Osteoblast (primary cell): ENCODE results near the gene CALHM5. TPM values are rescaled to one million over a fixed set of nuclear protein-coding genes. Genes with fewer than 3 reads are reported as not detected.

ENCODE experiments used
- DNase-seq: peaks from one replicate; pipeline ENCODE4 v3.0.0; 2011; ENCODE audit warnings: low spot score, mixed read lengths; ENCODE audit not compliant: insufficient read length; ENCODE audit errors: missing footprints
- H2AFZ ChIP-seq: 2 replicates; pipeline ENCODE4 v1.6.0; 2011; ENCODE audit warnings: mild to moderate bottlenecking, low read length
- H3K27ac ChIP-seq: 2 replicates; pipeline ENCODE4 v1.5.1; 2011; ENCODE audit warnings: mild to moderate bottlenecking, low read depth, low read length, moderate library complexity
- H3K27me3 ChIP-seq: 2 replicates; pipeline ENCODE4 v1.6.0; 2012; ENCODE audit warnings: mild to moderate bottlenecking, control low read depth, inconsistent platforms, low read length, moderate library complexity; ENCODE audit not compliant: insufficient read depth
- H3K36me3 ChIP-seq: 2 replicates; pipeline ENCODE4 v1.5.1; 2011; ENCODE audit warnings: mild to moderate bottlenecking, low read length, control low read depth, moderate library complexity; ENCODE audit not compliant: insufficient read depth
- H3K4me1 ChIP-seq: 2 replicates; pipeline ENCODE4 v1.5.1; 2011; ENCODE audit warnings: mild to moderate bottlenecking, low read length, control low read depth, moderate library complexity; ENCODE audit not compliant: insufficient read depth
- H3K4me2 ChIP-seq: 2 replicates; pipeline ENCODE4 v1.6.0; 2011; ENCODE audit warnings: mild to moderate bottlenecking, low read length; ENCODE audit not compliant: insufficient read depth
- H3K4me3 ChIP-seq: fragments of 200-600 bp; sonication (generic); 3 replicates; pipeline ENCODE4 v1.5.1; 2012; ENCODE audit warnings: mild to moderate bottlenecking, low read length, inconsistent platforms; ENCODE audit not compliant: insufficient read depth
- H3K79me2 ChIP-seq: 2 replicates; pipeline ENCODE4 v1.6.0; 2012; ENCODE audit warnings: mild to moderate bottlenecking, low read length, control low read depth, inconsistent platforms; ENCODE audit not compliant: insufficient read depth
- H3K9me3 ChIP-seq: 2 replicates; pipeline ENCODE4 v1.5.1; 2011; ENCODE audit warnings: low read depth, low read length, control low read depth
- H4K20me1 ChIP-seq: 2 replicates; pipeline ENCODE4 v1.6.0; 2012; ENCODE audit warnings: mild to moderate bottlenecking, low read length, control low read depth; ENCODE audit not compliant: insufficient read depth
- total RNA-seq: library from RNA; depleted of rRNA; stranded (reverse); fragments of >200 nt; gene quantifications from 2 replicates; pipeline ENCODE4 v1.2.3, GENCODE V29; 2012
- TF ChIP-seq, protein P1 (sequence below): IDR thresholded peaks from 2 replicates; pipeline ENCODE4 v1.5.1; 2011; ENCODE audit warnings: mild to moderate bottlenecking, low read depth, low read length, moderate library complexity; ENCODE audit errors: extremely low read depth

Gene CALHM5
- total RNA-seq, 1 donor, result 14.8 TPM

GRCh38 chr6:116482780-116483179, 28.7 kb upstream of the CALHM5 start:
- H3K27ac ChIP-seq, result no peak overlapping the region
- no peaks in the 10 kb centered on the region for H3K36me3 ChIP-seq
- H3K4me1 ChIP-seq, result peaks cover 3% of the 10 kb centered on the region
- no peak overlapping the region for H3K4me2 ChIP-seq
- no peak overlapping the region for H2AFZ ChIP-seq
- no peaks in the 10 kb centered on the region for H3K9me3 ChIP-seq
- TF ChIP-seq, protein P1, sequence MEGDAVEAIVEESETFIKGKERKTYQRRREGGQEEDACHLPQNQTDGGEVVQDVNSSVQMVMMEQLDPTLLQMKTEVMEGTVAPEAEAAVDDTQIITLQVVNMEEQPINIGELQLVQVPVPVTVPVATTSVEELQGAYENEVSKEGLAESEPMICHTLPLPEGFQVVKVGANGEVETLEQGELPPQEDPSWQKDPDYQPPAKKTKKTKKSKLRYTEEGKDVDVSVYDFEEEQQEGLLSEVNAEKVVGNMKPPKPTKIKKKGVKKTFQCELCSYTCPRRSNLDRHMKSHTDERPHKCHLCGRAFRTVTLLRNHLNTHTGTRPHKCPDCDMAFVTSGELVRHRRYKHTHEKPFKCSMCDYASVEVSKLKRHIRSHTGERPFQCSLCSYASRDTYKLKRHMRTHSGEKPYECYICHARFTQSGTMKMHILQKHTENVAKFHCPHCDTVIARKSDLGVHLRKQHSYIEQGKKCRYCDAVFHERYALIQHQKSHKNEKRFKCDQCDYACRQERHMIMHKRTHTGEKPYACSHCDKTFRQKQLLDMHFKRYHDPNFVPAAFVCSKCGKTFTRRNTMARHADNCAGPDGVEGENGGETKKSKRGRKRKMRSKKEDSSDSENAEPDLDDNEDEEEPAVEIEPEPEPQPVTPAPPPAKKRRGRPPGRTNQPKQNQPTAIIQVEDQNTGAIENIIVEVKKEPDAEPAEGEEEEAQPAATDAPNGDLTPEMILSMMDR, result no peak
- H3K27me3 ChIP-seq, result no peaks in the 10 kb centered on the region
- H3K79me2 ChIP-seq, result no peaks in the 10 kb centered on the region
- no peak for DNase-seq
- no peaks in the 10 kb centered on the region for H4K20me1 ChIP-seq
- no peak overlapping the region for H3K4me3 ChIP-seq

GRCh38 chr6:116483616-116484015, 27.8 kb upstream of the CALHM5 start:
- H3K27me3 ChIP-seq, result no peaks in the 10 kb centered on the region
- TF ChIP-seq, protein P1, result no peak
- H3K4me1 ChIP-seq, result peaks cover 3% of the 10 kb centered on the region
- no peak overlapping the region for H3K4me3 ChIP-seq
- H2AFZ ChIP-seq, result no peak overlapping the region
- no peaks in the 10 kb centered on the region for H4K20me1 ChIP-seq
- H3K27ac ChIP-seq, result no peak overlapping the region
- no peak overlapping the region for H3K4me2 ChIP-seq
- no peaks in the 10 kb centered on the region for H3K36me3 ChIP-seq
- H3K9me3 ChIP-seq, result no peaks in the 10 kb centered on the region
- no peaks in the 10 kb centered on the region for H3K79me2 ChIP-seq
- DNase-seq, result no peak

DNA sequence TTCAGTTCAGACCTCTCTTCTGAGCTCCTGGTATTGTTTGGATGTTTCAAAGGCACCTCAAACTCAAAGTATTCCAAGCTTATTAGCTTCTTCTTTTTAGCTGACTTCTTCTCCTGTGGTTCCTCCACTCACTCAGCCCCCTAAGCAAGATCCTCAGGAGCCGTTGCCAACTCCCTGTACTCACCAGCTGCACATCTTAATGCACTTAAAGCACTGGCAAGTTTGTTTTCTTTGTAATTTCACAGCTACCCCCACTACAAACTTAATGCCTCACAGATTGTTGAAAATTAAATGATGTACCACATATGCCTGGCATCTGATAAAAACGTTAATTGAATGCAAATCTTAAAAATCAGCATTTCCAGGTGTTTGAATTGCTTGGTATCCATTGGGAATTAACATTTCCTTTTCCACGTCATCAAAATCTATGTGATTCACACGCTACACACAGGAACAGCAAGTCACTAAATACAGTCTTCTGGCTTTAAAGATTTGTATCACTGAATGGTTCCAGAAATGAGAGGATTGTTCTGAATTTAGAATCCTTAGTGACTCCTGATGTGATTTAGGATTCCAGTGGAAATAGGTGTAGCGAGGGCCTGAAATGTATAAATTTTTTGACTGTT, 25.8 kb upstream of the CALHM5 start:
- peaks cover 3% of the 10 kb centered on the region for H3K4me1 ChIP-seq
- H3K36me3 ChIP-seq, result no peaks in the 10 kb centered on the region
- no peak for DNase-seq
- no peak overlapping the region for H3K27ac ChIP-seq
- TF ChIP-seq, protein P1, result no peak
- H3K4me2 ChIP-seq, result no peak overlapping the region
- peak overlapping the region; percentile 52 for H2AFZ ChIP-seq
- no peaks in the 10 kb centered on the region for H3K79me2 ChIP-seq
- no peaks in the 10 kb centered on the region for H4K20me1 ChIP-seq
- no peak overlapping the region for H3K4me3 ChIP-seq
- no peaks in the 10 kb centered on the region for H3K27me3 ChIP-seq
- H3K9me3 ChIP-seq, result no peaks in the 10 kb centered on the region

DNA sequence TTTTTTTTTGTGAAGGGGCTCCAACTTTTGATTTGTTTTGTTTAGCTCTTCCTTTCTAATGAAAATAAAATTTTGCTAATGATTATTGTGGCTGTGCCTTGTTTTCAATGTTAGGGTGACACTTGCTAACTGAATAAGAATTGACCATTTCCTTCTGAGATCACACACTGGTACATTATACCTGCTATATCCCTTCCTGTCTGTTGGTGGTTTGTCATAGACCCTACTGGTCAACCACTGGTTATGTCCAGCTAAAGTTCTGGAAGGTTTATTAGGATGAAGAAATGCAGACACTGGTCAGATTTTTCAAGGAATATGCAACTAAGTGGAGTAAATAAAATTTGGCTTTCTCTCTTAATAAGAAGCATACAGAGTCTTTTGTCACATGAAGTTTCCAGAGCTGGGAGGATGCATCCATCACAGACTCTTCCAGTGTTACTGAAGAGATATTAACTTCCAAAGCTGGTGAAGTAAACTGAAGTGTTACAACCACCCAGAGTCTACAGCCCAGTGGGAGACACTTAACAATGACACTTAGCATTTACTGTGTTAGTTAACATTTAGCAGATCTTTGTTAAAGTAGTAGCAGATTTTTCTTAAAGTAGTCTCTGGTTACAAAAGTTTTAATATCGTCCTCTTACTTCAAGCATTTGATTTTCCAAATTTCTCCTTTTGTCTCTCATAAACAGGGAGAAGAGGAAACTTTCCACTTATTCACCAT, 19.7 kb upstream of the CALHM5 start:
- H3K79me2 ChIP-seq, result no peaks in the 10 kb centered on the region
- H4K20me1 ChIP-seq, result no peaks in the 10 kb centered on the region
- no peak overlapping the region for H3K4me2 ChIP-seq
- DNase-seq, result no peak
- no peak overlapping the region for H2AFZ ChIP-seq
- TF ChIP-seq, protein P1, result no peak
- no peaks in the 10 kb centered on the region for H3K9me3 ChIP-seq
- H3K36me3 ChIP-seq, result no peaks in the 10 kb centered on the region
- no peak overlapping the region for H3K27ac ChIP-seq
- no peaks in the 10 kb centered on the region for H3K27me3 ChIP-seq
- no peak overlapping the region for H3K4me3 ChIP-seq
- H3K4me1 ChIP-seq, result no peaks in the 10 kb centered on the region
